HG03280 (cell line): ENCODE data around the gene ARHGAP33.
"Not testable (repeated sequence)": the region's sequence is repeated elsewhere in the genome, so short reads cannot be mapped to it uniquely, and the experiment has no call there.

Source experiments
- ATAC-seq: cut with Tn5 transposase; IDR thresholded peaks from one replicate; pipeline ENCODE4 v1.9.1; 2021; ENCODE audit warnings: mild to moderate bottlenecking, moderate library complexity; ENCODE audit not compliant: unreplicated experiment

ARHGAP33 gene

GRCh38 chr19:35755550-35756376 lies 19.6 kb upstream of the ARHGAP33 start:
- no peak for ATAC-seq

- no peak for ATAC-seq
Measured at GRCh38 chr19:35756377-35757230, 18.8 kb upstream of the ARHGAP33 start, which contains the start of gene HSPB6. HSPB6 (minus strand) TSS chr19:35757029; CDS start chr19:35757008, 21 bp downstream.

- no peak for ATAC-seq
Measured at GRCh38 chr19:35757231-35757748, 18.1 kb upstream of the ARHGAP33 start.

- ATAC-seq, result peak; percentile 94
Measured at GRCh38 chr19:35757749-35758608, 17.4 kb upstream of the ARHGAP33 start, which contains the start of gene PROSER3. PROSER3 (plus strand) TSS chr19:35758176; CDS start chr19:35758216, 40 bp downstream.

GRCh38 chr19:35759697-35760096 lies 15.7 kb upstream of the ARHGAP33 start:
- ATAC-seq, result no peak

GRCh38 chr19:35760711-35761349 lies 14.5 kb upstream of the ARHGAP33 start:
- no peak for ATAC-seq

GRCh38 chr19:35764432-35765315 lies 10.7 kb upstream of the ARHGAP33 start:
- ATAC-seq, result no peak

GRCh38 chr19:35766571-35767104 lies 8.7 kb upstream of the ARHGAP33 start:
- ATAC-seq, result no peak

- no peak for ATAC-seq
Measured at GRCh38 chr19:35767288-35768081, 7.9 kb upstream of the ARHGAP33 start.

GRCh38 chr19:35768082-35768421 lies 7.3 kb upstream of the ARHGAP33 start:
- ATAC-seq, result no peak

GRCh38 chr19:35772362-35772761 lies 3.0 kb upstream of the ARHGAP33 start:
- ATAC-seq, result not testable (repeated sequence)

- ATAC-seq, result no peak
Measured at GRCh38 chr19:35773020-35773806, 2.2 kb upstream of the ARHGAP33 start.

- no peak for ATAC-seq
Measured at GRCh38 chr19:35774274-35775045, 904 bp upstream of the ARHGAP33 start.

- no peak for ATAC-seq
Measured at GRCh38 chr19:35775046-35775297, 392 bp upstream of the ARHGAP33 start.

GRCh38 chr19:35776102-35776788 lies 881 bp downstream of the ARHGAP33 start:
- ATAC-seq, result no peak
